Suppressor macrophage treated with lipopolysaccharide for 4 hours (primary cell): ENCODE measurements around the gene RINT1.
"Not testable (repeated sequence)": the region's sequence is repeated elsewhere in the genome, so short reads cannot be mapped to it uniquely, and the experiment has no call there.

Source experiments
- DNase-seq: peaks from one replicate; pipeline ENCODE4 v3.0.0-alpha.2; 2020

The RINT1 gene

GRCh38 chr7:105531792-105532671, at the start of gene RINT1:
Gene RINT1, plus strand, starts transcription at chr7:105532201. Its CDS starts 115 bp downstream, at chr7:105532316.
- DNase-seq, result peak; percentile 96

GRCh38 chr7:105487579-105488571, 44.1 kb upstream of the RINT1 start:
- no peak for DNase-seq

DNA sequence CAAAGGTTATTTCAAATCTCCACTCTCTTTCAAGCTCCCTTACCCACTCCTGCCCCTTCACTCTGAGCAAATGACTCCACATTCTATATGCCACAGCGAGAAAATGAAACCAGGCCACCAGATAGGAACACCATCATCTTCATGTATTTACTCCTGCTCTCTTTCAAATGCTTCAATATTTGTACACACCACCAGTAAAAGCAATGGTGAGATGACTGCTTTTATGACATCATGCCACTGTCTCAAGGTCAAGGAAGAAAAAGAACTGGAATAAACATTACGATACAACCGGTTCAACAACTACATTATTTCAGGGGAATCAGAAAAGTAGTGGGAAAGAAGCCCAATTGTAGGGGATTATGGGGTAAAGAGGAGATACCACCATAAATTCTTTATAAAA, 42.6 kb upstream of the RINT1 start:
- DNase-seq, result no peak

- DNase-seq, result no peak
These were observed 38.6 kb upstream of the RINT1 start for GRCh38 chr7:105493196-105493922.

- no peak for DNase-seq
These were observed 38.1 kb upstream of the RINT1 start for GRCh38 chr7:105493923-105494315.

DNA sequence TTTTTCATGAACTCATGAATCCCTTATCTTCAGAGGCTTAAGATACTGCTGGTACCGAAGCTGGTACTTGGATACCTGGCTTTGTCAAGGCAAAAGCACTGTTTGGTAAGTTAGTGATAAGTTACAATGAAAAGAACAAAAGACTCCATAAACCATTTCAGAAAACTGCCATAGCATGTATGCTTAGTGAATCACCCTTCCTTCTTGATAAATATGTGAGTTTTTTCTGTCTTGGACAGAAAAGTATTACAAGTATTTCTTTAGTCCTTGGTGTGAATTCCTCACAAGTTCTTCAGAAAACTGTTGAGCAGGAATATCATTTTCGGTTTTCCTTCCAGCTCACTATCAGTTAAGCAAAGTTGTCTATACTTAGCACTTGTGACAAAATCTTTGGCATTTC, 35.5 kb upstream of the RINT1 start:
- no peak for DNase-seq

GRCh38 chr7:105497016-105497415, 35.0 kb upstream of the RINT1 start:
- no peak for DNase-seq

DNA sequence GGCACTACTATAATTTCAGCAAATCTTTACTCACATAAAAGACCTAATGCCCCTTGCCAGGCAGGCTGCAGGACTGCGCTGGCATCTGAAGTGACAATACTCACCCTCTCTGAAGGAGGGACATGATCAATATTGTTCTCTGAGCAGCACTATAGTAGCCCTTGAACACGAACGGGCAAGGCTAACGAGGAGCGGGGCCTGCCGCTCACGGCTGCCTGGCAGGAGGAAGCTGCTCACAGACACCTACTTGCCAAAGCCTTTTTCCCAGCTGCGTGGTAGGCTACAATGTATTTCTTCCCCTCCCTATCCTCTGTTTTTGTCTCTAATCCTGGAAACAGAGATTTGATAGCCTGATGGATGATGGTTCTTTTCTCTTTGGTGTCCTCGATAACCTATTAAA, 29.8 kb upstream of the RINT1 start:
- DNase-seq, result no peak

DNA sequence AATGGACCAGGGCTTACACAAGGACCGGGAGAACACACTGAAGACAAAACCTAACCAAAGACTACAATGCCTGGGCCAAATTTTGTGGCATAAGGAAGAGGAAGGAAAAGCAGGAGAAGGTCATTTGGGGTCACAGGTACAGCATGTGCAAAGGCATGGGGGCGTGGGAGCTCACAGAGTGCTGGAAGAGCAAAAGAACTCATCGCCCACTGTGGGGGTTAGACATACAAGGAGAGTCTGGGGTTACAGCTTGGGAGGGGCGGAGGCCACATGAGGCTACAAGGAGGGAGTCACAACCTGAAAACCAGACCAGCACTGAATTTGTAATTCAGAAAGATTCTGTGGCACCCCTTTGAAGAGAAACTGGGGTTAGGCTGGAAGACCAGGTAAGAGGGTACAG, 19.6 kb upstream of the RINT1 start:
- no peak for DNase-seq

DNA sequence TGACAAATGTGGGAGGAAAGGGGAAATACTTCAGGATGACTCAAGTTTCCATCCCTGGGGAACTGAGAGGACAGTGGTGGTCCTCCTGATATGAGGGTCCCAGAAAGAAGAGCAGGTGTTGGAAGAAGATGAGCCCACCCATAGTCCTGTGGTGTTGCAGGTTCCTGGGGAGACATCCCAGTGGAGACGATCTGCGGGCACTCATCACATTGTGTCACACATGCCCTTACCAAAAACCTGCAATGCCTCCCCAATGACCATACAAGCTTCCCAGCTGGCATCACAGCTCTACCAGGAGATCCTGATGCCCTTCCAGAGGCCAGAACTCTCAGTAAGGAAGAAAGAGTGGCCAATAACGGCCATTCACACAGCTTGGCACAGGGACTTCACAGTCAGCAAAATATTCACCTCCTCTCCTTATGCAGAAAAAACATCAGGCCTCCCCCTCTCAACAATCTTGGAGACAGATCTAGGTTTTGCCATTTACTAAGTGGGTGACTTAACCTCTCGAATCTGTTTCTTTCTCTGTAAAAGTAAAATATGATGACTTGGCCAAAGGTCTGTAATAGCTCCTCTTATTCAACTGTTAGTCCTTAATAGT, 19.0 kb upstream of the RINT1 start:
- no peak for DNase-seq

DNA sequence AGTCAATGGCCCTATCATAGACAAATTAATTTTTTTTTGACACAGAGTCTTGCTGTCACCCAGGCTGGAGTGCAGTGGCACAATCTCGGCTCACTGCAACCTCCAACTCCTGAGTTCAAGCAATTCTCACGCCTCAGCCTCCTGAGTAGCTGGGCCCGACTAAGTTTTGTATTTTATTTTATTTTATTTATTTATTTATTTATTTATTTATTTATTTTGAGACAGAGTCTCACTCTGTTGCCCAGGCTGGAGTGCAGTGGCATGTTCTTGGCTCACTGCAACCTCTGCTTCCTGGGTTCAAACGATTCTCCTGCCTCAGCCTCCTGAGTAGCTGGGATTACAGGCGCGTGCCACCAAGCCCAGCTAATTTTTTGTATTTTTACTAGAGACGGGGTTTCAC, 16.4 kb upstream of the RINT1 start:
- not testable (repeated sequence) for DNase-seq

DNA sequence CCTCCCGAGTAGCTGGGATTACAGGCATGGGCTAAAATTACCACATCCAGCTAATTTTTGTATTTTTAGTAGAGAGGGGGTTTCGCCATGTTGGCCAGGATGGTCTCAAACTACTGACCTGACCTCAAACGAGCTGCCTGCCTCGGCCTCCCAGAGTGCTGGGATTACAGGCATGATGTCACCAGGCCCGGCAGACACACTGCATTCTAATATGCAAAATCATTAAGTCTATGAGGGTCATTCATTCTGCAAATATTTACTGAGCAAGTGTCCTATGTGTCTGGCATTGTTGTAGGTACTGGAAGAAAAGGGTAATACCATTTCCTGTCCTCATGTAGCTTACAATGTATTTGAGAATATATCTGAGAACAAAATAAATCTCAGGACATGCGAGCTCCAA, 12.6 kb upstream of the RINT1 start:
- DNase-seq, result no peak

- DNase-seq, result not testable (repeated sequence)
These were observed 11.4 kb upstream of the RINT1 start for GRCh38 chr7:105520620-105521019.

GRCh38 chr7:105521027-105521716, 10.8 kb upstream of the RINT1 start:
- DNase-seq, result peak; percentile 54

GRCh38 chr7:105521717-105522463, 10.1 kb upstream of the RINT1 start, which contains the start of gene PUS7:
Gene PUS7, minus strand, starts transcription at chr7:105522271. Its CDS starts 13,759 bp downstream, at chr7:105508512.
- DNase-seq, result peak; percentile 95

DNA sequence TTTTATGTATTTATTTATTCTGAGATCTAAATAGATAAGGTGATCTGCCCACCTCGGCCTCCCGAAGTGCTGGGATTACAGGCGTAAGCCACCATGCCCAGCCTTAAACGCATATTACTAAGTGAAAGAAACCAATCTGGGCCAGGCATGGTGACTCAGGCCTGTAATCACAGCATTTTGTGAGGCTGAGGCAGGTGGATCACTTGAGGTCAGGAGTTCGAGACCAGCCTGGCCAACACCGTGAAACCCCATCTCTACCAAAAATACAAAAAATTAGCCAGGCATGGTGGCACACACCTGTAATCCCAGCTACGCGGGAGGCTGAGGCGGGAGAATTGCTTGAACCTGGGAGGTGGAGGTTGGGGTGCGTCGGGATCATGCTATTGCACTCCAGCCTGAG, 7.6 kb upstream of the RINT1 start:
- not testable (repeated sequence) for DNase-seq

- DNase-seq, result no peak
These were observed 7.2 kb upstream of the RINT1 start for GRCh38 chr7:105524840-105525239.

DNA sequence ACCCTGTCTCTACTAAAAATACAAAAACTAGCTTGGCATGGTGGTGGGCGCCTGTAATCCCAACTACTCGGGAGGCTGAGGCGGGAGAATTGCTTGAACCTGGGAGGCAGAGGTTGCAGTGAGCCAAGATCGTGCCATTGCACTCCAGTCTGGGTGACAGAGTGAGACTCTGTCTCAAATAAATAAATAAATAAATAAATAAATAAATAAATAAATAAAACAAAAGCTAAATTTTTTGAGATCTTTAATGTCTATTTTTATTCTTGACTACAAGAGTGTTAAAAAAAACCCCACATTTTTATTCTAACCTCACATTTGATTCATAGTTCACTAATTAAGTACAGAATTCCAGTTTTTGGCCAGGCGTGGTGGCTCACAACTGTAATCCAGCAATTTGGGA, 4.3 kb upstream of the RINT1 start:
- not testable (repeated sequence) for DNase-seq

- DNase-seq, result no peak
These were observed 1.9 kb upstream of the RINT1 start for GRCh38 chr7:105530126-105530525.

GRCh38 chr7:105530546-105530945, 1.5 kb upstream of the RINT1 start:
- no peak for DNase-seq
